ENCODE results near the gene KDR.

DNA sequence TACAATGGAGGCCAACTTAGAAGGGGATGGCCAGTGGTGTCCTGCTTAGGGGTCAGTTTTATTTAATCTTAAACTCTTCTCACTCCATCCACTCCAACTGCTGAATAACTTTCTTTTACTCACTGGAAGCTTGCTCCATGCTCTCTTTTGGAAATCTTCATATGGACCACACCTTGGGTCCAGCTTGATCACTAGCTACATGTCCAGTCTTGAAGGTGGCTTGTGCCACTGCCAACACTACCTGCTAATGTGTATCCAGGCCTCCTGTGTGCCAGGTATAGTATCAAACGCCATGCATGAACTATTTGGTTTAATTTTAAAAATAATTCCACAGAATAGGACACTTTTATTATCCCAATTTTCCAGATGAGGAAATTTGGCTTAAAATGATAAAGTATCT is 37.0 kb upstream of the KDR start:
- TF ChIP-seq, protein P1, sequence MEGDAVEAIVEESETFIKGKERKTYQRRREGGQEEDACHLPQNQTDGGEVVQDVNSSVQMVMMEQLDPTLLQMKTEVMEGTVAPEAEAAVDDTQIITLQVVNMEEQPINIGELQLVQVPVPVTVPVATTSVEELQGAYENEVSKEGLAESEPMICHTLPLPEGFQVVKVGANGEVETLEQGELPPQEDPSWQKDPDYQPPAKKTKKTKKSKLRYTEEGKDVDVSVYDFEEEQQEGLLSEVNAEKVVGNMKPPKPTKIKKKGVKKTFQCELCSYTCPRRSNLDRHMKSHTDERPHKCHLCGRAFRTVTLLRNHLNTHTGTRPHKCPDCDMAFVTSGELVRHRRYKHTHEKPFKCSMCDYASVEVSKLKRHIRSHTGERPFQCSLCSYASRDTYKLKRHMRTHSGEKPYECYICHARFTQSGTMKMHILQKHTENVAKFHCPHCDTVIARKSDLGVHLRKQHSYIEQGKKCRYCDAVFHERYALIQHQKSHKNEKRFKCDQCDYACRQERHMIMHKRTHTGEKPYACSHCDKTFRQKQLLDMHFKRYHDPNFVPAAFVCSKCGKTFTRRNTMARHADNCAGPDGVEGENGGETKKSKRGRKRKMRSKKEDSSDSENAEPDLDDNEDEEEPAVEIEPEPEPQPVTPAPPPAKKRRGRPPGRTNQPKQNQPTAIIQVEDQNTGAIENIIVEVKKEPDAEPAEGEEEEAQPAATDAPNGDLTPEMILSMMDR (IDR thresholded peaks at IDR 0.05 in 2 of 3, conservative IDR thresholded peaks at IDR 0.05 in 1 of 3; ENCODE audit: borderline replicate concordance in 1 of 3, insufficient read depth in 1 of 3, low read depth in 2 of 3, low read length in 2 of 3), result no peak
- no peak for TF ChIP-seq CBX3 (IDR thresholded peaks at IDR 0.05; ENCODE audit: low read depth)
- no peak for TF ChIP-seq POLR2A (IDR thresholded peaks at IDR 0.05; ENCODE audit: borderline replicate concordance, extremely low read depth, insufficient read depth, insufficient read length)
- no peak for TF ChIP-seq CEBPB (IDR thresholded peaks at IDR 0.05; ENCODE audit: low read depth)
- TF ChIP-seq, protein P2, sequence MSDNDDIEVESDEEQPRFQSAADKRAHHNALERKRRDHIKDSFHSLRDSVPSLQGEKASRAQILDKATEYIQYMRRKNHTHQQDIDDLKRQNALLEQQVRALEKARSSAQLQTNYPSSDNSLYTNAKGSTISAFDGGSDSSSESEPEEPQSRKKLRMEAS (IDR thresholded peaks at IDR 0.05), result no peak
- TF ChIP-seq POLR2AphosphoS5 (IDR thresholded peaks at IDR 0.05; ENCODE audit: low read depth, low read length), result no peak
- TF ChIP-seq SIN3A (IDR thresholded peaks at IDR 0.05; ENCODE audit: low read depth), result no peak

All from HCT116 (cell line).